NCI-H2227 treated with DMSO at 0.1 percent for 48 hours (cell line): ENCODE data around the gene TPRG1.

Experiments used
- DNase-seq: peaks from one replicate; lab custom pipeline; 2025; lab: John Stamatoyannopoulos, UW

Gene TPRG1, protein sequence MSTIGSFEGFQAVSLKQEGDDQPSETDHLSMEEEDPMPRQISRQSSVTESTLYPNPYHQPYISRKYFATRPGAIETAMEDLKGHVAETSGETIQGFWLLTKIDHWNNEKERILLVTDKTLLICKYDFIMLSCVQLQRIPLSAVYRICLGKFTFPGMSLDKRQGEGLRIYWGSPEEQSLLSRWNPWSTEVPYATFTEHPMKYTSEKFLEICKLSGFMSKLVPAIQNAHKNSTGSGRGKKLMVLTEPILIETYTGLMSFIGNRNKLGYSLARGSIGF

DNA sequence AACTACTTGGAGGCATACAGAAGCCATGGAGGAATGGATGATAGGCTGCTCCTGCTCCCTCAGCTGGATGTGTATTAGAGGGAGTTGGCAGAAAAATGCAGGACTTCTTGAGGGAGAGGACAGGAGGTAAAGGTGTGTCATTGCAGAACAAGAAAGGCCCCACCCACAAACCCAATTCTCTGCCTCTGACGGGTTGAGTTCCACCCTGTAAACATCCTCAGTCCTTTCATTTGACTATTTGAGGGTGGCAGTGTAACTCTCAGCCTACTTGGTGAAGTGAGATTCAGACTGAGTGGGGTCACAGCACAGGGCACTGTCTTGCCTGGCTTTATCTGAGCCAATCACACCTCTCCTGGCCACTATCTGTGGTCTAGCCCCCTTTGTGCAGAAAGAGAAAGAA is at the start of gene TPRG1:
TPRG1 (plus strand) TSS at position 265 of the 400 bp plus-strand sequence. CDS start 35,414 bp downstream, outside the sequence.
- no peak for DNase-seq

DNA sequence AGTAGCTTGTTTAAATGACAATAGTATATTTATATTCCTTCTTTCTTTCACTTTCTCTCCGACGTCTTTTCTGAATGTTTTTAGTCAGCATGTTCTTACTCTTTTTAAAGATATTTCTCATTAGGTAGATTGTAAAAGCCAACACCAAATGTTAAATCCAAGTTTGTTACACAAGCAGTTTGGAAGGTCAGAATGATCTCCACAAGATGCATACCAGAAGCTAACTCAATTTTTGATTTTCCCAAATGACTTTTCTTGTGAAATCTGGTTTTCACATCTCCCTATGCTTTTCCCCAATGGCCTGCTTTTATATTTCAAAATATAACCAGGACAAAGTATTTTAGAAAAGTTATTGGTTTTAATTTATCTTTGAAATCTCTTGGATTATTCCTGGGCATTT is 49.7 kb upstream of the TPRG1 start:
- DNase-seq, result no peak

DNA sequence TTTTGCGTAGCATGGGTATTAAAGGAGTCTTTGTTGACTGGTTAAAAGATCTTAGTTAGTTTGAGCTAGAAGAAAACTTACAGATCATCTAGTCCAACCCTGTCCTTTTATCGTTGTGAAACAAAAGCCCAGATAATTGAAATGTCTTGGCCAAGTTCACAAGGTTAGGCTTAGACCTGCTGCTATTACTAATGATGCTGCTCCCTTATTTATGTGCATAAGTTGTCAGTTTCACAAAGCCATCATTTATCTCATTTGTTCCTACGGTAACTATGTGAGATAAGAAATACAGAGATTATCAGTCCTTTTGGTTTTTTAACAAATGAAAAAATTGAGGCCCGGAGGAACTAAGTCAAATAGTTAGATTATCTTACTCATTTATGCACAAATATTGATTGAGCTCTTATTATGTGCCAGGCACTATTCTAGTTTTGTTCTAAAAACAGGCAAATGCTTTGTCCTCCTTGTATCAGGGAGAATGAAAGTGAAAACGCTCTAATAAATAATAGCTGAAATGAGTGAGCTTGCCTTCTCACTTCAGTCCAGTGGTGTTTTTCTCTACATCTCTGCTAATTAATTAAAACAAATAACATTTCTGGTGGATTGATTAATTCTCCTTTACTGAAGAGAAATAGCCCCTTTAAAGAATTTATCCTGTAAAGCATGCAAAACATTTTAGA is 49.1 kb upstream of the TPRG1 start:
- no peak for DNase-seq

DNA sequence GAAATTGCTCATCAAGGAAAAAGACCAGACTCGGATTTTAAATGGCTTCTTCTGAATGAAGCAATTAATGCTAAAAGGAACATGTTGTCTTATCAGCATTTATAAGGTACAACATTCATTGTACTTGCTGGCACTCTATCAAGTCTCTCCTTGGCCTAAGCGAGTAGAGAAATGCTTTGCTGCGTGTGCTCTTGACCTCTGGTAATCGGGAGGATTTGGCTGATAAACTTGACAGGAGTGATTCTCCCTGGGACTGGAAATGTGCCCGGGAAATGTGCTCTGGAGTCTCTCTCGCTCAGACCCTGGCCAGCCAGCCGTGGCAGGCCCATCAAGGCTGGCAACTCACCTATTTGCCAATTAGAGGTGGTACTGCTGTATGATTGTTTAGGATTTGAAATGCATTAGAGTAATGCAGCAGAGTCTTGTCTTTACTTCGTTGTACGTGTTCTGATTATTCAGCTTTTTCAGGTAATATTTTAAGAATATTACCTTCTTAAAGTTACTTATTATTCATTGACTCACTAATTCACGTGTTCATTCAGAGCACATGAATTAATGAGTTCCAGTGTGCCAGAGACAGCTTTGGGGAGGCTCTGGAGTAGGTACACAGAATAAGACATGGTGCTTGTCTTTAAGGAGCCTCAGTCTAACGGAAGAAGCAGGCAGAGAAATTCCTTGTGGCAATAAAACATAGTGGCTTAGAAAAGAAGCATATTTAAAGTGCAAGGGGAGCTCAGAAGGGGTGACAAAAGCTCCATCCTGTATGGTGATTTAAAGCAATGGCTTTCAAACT is 48.0 kb upstream of the TPRG1 start:
- DNase-seq, result no peak

GRCh38 chr3:189132231-189132671 is 39.5 kb upstream of the TPRG1 start:
- DNase-seq, result peak; percentile 18

DNA sequence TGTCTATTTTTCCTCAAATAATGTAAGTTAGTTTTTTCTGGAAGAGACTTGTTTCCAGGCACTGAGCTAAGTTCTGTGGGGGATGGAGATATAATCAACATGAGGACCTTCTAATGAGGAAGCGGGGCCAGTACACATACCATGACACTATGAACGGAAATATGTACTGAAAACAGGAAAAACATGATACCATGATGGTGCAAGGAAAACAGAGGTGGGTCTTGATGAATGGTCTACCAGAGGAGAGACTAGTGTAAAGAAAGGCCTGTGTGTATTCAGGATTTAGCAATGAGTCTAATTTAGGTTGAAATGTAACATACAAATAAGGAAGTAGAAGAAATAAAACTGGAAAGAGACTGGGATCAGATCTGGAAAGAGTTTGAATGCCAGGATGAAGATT is 38.9 kb upstream of the TPRG1 start:
- no peak for DNase-seq

- no peak for DNase-seq
These were observed 38.0 kb upstream of the TPRG1 start for GRCh38 chr3:189133768-189134167.

- no peak for DNase-seq
These were observed 34.4 kb upstream of the TPRG1 start for GRCh38 chr3:189137416-189137815.

DNA sequence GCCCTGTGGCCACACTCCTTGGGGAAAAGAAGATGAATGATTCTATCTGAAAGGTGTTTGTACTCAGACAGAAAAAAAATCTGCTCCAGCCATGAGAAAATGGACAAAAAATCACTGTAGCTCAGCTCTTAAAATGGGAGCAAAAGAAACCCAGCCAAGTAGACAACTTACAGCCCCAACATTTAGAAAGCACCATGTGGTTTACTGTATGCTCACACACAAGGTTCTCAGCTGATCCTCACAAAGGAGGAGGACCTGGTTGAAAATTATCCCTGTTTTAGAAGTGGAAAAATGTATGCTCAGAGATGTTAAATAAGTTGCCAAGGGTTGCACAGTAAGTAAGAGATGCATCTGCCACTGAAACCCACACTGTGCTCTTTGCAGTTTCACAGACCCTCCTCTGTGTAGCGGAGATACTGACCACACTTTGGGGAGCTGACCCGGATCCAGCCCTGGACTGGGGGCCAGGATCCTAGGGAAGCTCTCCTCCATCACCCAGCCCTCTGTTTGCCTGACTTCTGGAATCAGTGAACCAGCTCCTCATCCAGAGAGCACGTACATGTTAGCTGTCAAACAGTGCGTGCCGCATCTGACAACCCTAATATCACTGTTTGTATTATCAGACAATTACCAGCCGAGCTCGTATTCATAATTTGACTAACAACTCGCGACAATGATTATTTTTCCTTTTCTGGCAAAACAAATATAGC is 32.7 kb upstream of the TPRG1 start:
- DNase-seq, result no peak

GRCh38 chr3:189139611-189139940 is 32.2 kb upstream of the TPRG1 start:
- no peak for DNase-seq

- no peak for DNase-seq
These were observed 29.2 kb upstream of the TPRG1 start for GRCh38 chr3:189142527-189142926.

GRCh38 chr3:189143321-189143720 is 28.4 kb upstream of the TPRG1 start:
- no peak for DNase-seq

- DNase-seq, result no peak
These were observed 28.0 kb upstream of the TPRG1 start for GRCh38 chr3:189143771-189144170.

GRCh38 chr3:189144645-189145044 is 27.1 kb upstream of the TPRG1 start:
- DNase-seq, result no peak

DNA sequence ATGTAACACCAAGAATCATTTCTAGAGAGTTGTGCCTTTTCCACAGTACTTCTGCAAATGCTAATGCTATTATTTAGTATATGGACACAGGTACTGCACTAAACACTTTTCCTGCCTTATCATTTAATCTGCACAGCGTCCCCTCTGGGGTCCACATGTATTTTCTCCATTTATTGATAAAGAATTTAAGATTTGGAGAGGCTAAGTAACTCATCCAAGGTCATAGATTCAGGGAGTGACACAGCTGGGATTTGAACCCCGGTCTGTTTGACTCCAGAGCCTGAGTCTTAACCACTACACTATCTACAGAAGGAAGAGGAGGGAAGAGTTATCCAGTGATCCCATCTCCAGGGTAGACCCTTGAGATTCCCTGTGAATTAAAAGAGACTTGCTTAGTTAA is 24.9 kb upstream of the TPRG1 start:
- no peak for DNase-seq

DNA sequence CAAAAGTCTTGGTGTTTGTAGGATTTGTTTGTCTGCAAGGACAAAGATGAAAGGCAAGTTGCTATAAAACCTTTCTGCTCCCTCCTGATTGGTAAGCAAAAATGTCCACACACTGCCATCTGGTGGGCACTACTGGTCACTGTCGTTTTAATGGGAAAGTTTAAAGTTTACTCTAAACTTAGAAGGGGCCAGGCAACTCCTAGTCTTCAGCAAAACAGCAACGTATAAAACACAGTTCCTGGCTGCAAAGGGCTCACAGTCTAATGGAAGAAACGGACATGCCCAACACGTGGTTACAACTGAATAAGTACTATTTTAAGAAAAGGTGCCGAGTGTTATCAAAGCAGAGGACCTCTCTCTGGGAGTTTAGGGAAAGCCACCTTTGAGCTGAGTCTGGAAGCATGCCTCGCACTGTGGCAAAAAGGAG is 23.7 kb upstream of the TPRG1 start:
- peak; percentile 30 for DNase-seq

GRCh38 chr3:189149203-189149602 is 22.6 kb upstream of the TPRG1 start:
- no peak for DNase-seq

DNA sequence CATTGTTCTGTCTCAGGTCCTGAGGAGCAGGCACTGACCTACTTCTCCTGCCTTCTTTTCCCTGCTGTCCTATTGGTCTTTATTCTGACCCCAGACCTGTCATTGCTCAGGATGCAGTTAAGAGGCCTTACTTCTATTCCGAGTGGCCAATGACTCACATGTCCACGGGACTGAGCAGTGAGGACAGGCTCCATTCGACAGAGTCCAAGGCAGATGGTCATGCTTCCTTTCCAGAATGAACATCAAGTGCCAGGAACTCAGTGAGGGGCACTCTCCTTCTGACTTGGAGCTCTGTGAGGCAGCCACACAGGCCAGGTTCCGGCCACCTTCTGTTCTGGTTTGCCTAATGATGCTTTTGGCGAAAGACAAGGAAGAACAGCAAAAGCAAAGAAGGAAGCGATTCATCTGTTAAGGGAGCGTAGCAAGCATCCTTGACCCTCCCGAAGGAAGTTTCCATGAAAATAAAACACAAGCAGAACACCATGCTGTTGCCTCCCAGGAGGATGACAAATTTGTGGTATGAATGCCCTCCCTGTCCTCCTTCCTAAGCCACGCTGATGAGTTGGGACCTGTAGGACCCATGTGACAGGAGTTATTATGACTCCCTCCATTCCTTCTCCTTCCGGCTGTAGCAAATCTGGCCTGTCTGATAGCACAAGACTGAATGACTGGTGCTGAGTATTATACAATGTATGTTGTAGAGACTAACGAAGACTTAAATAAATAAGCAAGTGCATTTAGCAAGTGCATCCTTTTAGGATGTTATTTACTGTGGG is 14.4 kb upstream of the TPRG1 start:
- no peak for DNase-seq

DNA sequence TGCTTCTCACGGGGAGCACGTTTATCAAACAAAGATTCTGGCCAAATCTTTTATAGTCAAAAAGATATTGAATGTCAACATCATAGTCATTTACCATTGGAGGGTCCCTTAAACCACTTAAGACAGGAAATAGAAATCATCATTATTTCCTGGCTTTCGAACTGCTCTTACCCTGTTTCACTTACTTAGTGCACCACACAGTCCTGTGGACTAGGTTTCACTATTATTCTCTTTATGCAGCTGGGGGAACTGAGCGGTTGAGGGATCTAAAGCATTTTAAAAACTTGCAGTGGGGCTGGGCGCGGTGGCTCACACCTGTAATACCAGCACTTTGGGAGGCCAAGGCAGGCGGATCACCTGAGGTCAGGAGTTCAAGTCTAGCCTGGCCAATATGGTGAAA is 13.7 kb upstream of the TPRG1 start:
- no peak for DNase-seq

DNA sequence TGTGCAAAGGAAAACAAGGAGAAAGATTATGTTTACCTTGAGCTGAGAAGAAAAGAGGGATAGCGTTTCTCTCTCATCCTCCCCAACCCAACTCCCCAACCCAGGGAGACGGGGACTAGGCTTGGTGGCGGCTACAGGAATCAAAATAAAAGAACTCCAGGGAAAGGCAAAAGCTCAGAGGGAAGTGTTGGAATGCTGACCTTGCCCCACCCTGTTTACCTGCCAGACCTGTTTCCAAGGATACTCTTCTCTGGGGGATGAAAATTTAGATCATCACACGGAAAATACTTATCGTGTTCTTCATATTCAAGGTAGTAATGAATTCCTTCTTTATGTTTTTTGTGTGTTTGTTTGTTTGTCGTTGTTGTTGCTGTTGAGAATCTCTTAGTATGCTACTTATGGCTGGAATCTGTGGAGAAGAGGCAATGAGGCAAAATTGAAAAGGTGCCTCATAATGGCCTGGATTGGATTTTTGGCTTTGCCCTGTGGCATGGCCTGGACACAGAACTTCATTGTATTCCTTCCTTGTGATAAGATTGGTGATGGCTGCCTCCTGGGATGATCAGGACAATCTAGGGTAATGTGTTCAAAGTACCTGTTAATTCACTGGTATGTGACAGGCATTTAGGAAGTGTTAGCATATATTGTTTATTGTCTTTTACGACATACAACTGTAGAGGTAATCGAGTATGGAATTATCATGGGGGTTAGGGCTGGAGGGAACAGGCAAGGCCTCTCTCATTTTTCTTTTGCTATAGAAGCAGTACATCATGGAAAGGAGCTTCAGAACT is 11.1 kb upstream of the TPRG1 start:
- DNase-seq, result no peak

- no peak for DNase-seq
These were observed 6.6 kb upstream of the TPRG1 start for GRCh38 chr3:189165092-189165612.
